Hepatocyte (in vitro differentiated cells): ENCODE data around the gene VWA8. TPM values are rescaled to one million over a fixed set of nuclear protein-coding genes. Genes with fewer than 3 reads are reported as not detected.
A peak's percentile ranks its signal among the peaks of the same experiment; 100 is the strongest.
"Not testable (repeated sequence)": the region's sequence is repeated elsewhere in the genome, so short reads cannot be mapped to it uniquely, and the experiment has no call there.

Experiments used
- DNase-seq: peaks from one replicate; pipeline ENCODE4 v3.0.0-alpha.2; 2016; ENCODE audit warnings: low spot score
- H2AFZ ChIP-seq: fragments of 200-600 bp; sonication (generic); 2 replicates; pipeline ENCODE4 v1.6.0; 2016; ENCODE audit warnings: antibody characterized with exemption, mild to moderate bottlenecking
- H3K27ac ChIP-seq: fragments of 200-600 bp; sonication (generic); 2 replicates; pipeline ENCODE4 v1.5.1; 2016; ENCODE audit warnings: mild to moderate bottlenecking
- H3K27me3 ChIP-seq: fragments of 200-600 bp; sonication (generic); 2 replicates; pipeline ENCODE4 v1.6.1; 2016
- H3K36me3 ChIP-seq: fragments of 200-600 bp; sonication (generic); replicated peaks from 2 replicates; pipeline ENCODE4 v1.5.1; 2016; ENCODE audit warnings: low read depth; ENCODE audit not compliant: insufficient read depth
- H3K4me1 ChIP-seq: fragments of 200-600 bp; sonication (generic); 2 replicates; pipeline ENCODE4 v1.5.1; 2016; ENCODE audit warnings: mild to moderate bottlenecking, moderate library complexity; ENCODE audit not compliant: insufficient read depth
- H3K4me2 ChIP-seq: fragments of 200-600 bp; sonication (generic); 2 replicates; pipeline ENCODE4 v1.6.0; 2016
- H3K4me3 ChIP-seq: fragments of 200-600 bp; sonication (generic); 2 replicates; pipeline ENCODE4 v1.5.1; 2016; ENCODE audit warnings: mild to moderate bottlenecking
- H3K79me2 ChIP-seq: fragments of 200-600 bp; sonication (generic); 2 replicates; pipeline ENCODE4 v1.6.0; 2017; ENCODE audit warnings: mild to moderate bottlenecking
- H3K9me2 ChIP-seq: fragments of 200-600 bp; sonication (generic); replicated peaks from 2 replicates; pipeline ENCODE4 v1.6.0; 2017; ENCODE audit warnings: mild to moderate bottlenecking; ENCODE audit not compliant: insufficient read depth
- H3K9me3 ChIP-seq: fragments of 200-600 bp; sonication (generic); 2 replicates; pipeline ENCODE4 v1.5.1; 2016; ENCODE audit warnings: low read depth, mild to moderate bottlenecking
- H4K20me1 ChIP-seq: fragments of 200-600 bp; sonication (generic); 2 replicates; pipeline ENCODE4 v1.6.0; 2016; ENCODE audit warnings: mild to moderate bottlenecking; ENCODE audit not compliant: insufficient read depth, poor library complexity, severe bottlenecking
- EZH2 ChIP-seq: fragments of 200-600 bp; sonication (generic); IDR thresholded peaks from 2 replicates; pipeline ENCODE4 v1.6.1; 2016; ENCODE audit warnings: antibody characterized with exemption, mild to moderate bottlenecking, borderline replicate concordance
- EZH2phosphoT487 ChIP-seq: fragments of 200-600 bp; sonication (generic); IDR thresholded peaks from one replicate; pipeline ENCODE4 v1.6.1; 2018; ENCODE audit warnings: antibody characterized with exemption, mild to moderate bottlenecking, low read depth, moderate library complexity; ENCODE audit not compliant: unreplicated experiment, severe bottlenecking
- WGBS: methylation state at CpG from one replicate; pipeline ENCODE4 v1.1.6; 2016; ENCODE audit warnings: low lambda C conversion rate; ENCODE audit errors: missing lambda C conversion rate; 5-methylcytosine and 5-hydroxymethylcytosine counted together
- polyA plus RNA-seq: library from polyadenylated mRNA; unstranded; fragments of >200 nt; fragmentation: Nextera tagmentation; extraction: Ambion mirVana; gene quantifications from 2 replicates; pipeline ENCODE4 v1.2.1, GENCODE V29; 2016
- total RNA-seq: library from RNA; depleted of rRNA; stranded (reverse); fragments of >200 nt; gene quantifications from 2 replicates; pipeline ENCODE4 v1.2.3, GENCODE V29; 2014
- TF ChIP-seq, protein P1 (sequence below): fragments of 200-600 bp; sonication (generic); IDR thresholded peaks from 2 replicates; pipeline ENCODE4 v1.5.1; 2016; ENCODE audit warnings: antibody characterized with exemption, mild to moderate bottlenecking; ENCODE audit not compliant: poor library complexity

Gene VWA8
- total and polyA plus RNA-seq, 2 experiments from 2014 or later = 4.9 to 19.5 TPM

DNA sequence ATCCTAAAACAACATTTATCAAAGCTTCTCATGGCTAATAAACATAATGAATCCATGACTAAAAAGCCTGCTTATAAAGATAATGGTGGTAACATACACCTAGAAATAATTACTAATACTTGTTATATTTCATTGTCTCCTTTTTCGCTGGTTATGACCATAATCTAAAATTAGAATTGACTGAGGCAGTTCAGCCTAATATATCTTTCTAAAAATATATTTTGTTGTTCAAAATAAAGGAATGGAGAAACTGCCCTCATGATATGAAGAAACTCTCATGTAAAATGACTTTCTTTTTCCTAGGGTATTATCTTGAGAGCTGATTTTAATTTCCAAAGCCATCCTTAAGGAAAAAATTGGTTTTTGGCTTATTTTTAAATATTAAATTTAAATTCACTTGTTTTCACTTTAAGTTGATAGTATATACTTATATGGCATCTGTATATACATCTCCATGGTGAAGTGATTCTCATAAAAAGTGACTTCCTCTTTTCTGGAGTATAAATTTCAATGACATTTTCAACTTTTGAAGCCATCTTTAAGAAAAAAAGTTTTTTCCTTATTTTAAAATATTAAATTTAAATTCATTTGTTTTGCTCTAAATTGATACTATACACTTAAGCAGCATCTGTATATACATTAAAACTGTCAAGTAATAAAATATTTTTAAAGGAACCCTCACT, 204.6 kb downstream of the VWA8 start:
- peaks cover 5% of the 10 kb centered on the region for H3K4me1 ChIP-seq
- no peak for DNase-seq
- no peak overlapping the region for H3K4me2 ChIP-seq
- no peaks in the 10 kb centered on the region for H3K79me2 ChIP-seq
- H3K27me3 ChIP-seq = no peaks in the 10 kb centered on the region
- no peak overlapping the region for H3K27ac ChIP-seq
- no peaks in the 10 kb centered on the region for H3K9me3 ChIP-seq
- H4K20me1 ChIP-seq = no peaks in the 10 kb centered on the region
- H2AFZ ChIP-seq = no peak overlapping the region
- no peaks in the 10 kb centered on the region for H3K9me2 ChIP-seq
- H3K4me3 ChIP-seq = no peak overlapping the region
- TF ChIP-seq EZH2 (no peak), EZH2phosphoT487 (no peak)
- TF ChIP-seq, protein P1, sequence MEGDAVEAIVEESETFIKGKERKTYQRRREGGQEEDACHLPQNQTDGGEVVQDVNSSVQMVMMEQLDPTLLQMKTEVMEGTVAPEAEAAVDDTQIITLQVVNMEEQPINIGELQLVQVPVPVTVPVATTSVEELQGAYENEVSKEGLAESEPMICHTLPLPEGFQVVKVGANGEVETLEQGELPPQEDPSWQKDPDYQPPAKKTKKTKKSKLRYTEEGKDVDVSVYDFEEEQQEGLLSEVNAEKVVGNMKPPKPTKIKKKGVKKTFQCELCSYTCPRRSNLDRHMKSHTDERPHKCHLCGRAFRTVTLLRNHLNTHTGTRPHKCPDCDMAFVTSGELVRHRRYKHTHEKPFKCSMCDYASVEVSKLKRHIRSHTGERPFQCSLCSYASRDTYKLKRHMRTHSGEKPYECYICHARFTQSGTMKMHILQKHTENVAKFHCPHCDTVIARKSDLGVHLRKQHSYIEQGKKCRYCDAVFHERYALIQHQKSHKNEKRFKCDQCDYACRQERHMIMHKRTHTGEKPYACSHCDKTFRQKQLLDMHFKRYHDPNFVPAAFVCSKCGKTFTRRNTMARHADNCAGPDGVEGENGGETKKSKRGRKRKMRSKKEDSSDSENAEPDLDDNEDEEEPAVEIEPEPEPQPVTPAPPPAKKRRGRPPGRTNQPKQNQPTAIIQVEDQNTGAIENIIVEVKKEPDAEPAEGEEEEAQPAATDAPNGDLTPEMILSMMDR = no peak
- 96% methylated on average over 1 of the region's 1 CpG for WGBS
- H3K36me3 ChIP-seq = no peaks in the 10 kb centered on the region

- Histone ChIP-seq H3K36me3 (no peaks in the 10 kb centered on the region), H3K9me3 (no peaks in the 10 kb centered on the region), H2AFZ (no peak overlapping the region), H3K9me2 (no peaks in the 10 kb centered on the region), H3K4me2 (no peak overlapping the region), H3K4me1 (peaks cover 8% of the 10 kb centered on the region), H4K20me1 (no peaks in the 10 kb centered on the region), H3K27me3 (no peaks in the 10 kb centered on the region), H3K79me2 (no peaks in the 10 kb centered on the region), H3K27ac (peak overlapping the region; percentile 29), H3K4me3 (no peak overlapping the region)
- TF ChIP-seq EZH2 = no peak
- WGBS = 60% methylated on average over 3 of the region's 3 CpGs
- no peak for DNase-seq
These were observed 209.0 kb downstream of the VWA8 start for GRCh38 chr13:41751734-41752445.

GRCh38 chr13:41751277-41751676, 209.6 kb downstream of the VWA8 start:
- peaks cover 8% of the 10 kb centered on the region for H3K4me1 ChIP-seq
- no peak overlapping the region for H2AFZ ChIP-seq
- H3K4me3 ChIP-seq = no peak overlapping the region
- DNase-seq = peak; percentile 54
- TF ChIP-seq, protein P1 = no peak
- no peak for TF ChIP-seq EZH2
- TF ChIP-seq EZH2phosphoT487 = no peak
- no peaks in the 10 kb centered on the region for H3K27me3 ChIP-seq
- H3K9me3 ChIP-seq = no peaks in the 10 kb centered on the region
- H3K36me3 ChIP-seq = no peaks in the 10 kb centered on the region
- H4K20me1 ChIP-seq = no peaks in the 10 kb centered on the region
- WGBS = 49% methylated on average over 2 of the region's 2 CpGs
- peak overlapping the region; percentile 29 for H3K27ac ChIP-seq
- no peak overlapping the region for H3K4me2 ChIP-seq
- no peaks in the 10 kb centered on the region for H3K79me2 ChIP-seq
- no peaks in the 10 kb centered on the region for H3K9me2 ChIP-seq

- no peaks in the 10 kb centered on the region for H4K20me1 ChIP-seq
- H3K9me2 ChIP-seq = no peaks in the 10 kb centered on the region
- H3K79me2 ChIP-seq = no peaks in the 10 kb centered on the region
- no peak overlapping the region for H3K4me3 ChIP-seq
- H3K36me3 ChIP-seq = no peaks in the 10 kb centered on the region
- H3K9me3 ChIP-seq = no peaks in the 10 kb centered on the region
- H3K27me3 ChIP-seq = no peaks in the 10 kb centered on the region
- TF ChIP-seq, protein P1 = no peak
- no peak for TF ChIP-seq EZH2
- 93% methylated on average over 2 of the region's 2 CpGs for WGBS
- DNase-seq = no peak
- no peak overlapping the region for H3K4me2 ChIP-seq
- no peak overlapping the region for H3K27ac ChIP-seq
- H3K4me1 ChIP-seq = peaks cover 3% of the 10 kb centered on the region
- H2AFZ ChIP-seq = no peak overlapping the region
These were observed 214.7 kb downstream of the VWA8 start for GRCh38 chr13:41746259-41746658.

GRCh38 chr13:41745496-41745895, 215.4 kb downstream of the VWA8 start:
- not testable (repeated sequence) for DNase-seq, H3K4me3 ChIP-seq, H3K79me2 ChIP-seq, H3K27me3 ChIP-seq, H4K20me1 ChIP-seq, H3K4me1 ChIP-seq, H3K4me2 ChIP-seq, H2AFZ ChIP-seq, H3K9me3 ChIP-seq, H3K36me3 ChIP-seq, H3K27ac ChIP-seq, H3K9me2 ChIP-seq
- 95% methylated on average over 3 of the region's 3 CpGs for WGBS
